ENCODE measurements around the gene AP2B1. TPM values are rescaled to one million over a fixed set of nuclear protein-coding genes. Genes with fewer than 3 reads are reported as not detected.
A peak's percentile ranks its signal among the peaks of the same experiment; 100 is the strongest.

AP2B1 gene
- total and polyA plus RNA-seq, 9 of the 15 experiments (the other 6 are each of a cell fraction or from before 2014, with no cell fraction given), result 60.1 to 287 (median 105) TPM

GRCh38 chr17:35537601-35538141, 49.5 kb upstream of the AP2B1 start, which contains the start of gene SLFN12L:
TSS of gene SLFN12L (minus strand) at chr17:35537678. CDS start at chr17:35522364, 15,314 bp downstream.
- ATAC-seq (no peak; the same call in 2 of the 3 replicates), FAIRE-seq (no peak), DNase-seq (ENCODE audit: extremely low read depth in 1 of 4, low spot score in 3 of 4) (peak in 2 of 4 experiments; percentile 26 to 55)
- Histone ChIP-seq H3K9me1 (ENCODE audit: control insufficient read depth, insufficient read depth, low read length) (no peaks in the 10 kb centered on the region), H3K36me3 (ENCODE audit: control insufficient read depth, insufficient read depth, low read length) (no peaks in the 10 kb centered on the region), H3K79me2 (ENCODE audit: control insufficient read depth, insufficient read depth, low read length) (no peaks in the 10 kb centered on the region), H3K9ac (ENCODE audit: insufficient read depth in 1 of 2, low read depth in 2 of 2, low read length in 2 of 2) (no peak within 1 kb of the TSS), H2AFZ (ENCODE audit: low read depth, low read length) (peak within 1 kb of the TSS; percentile 70), H3K27ac (ENCODE audit: extremely low read depth, low read depth, low read length) (peak within 1 kb of the TSS; percentile 14; the same call in 1 of the 3 replicates), H3K4me1 (replicated peaks in 1 of 2; ENCODE audit: control insufficient read depth in 2 of 2, insufficient read depth in 2 of 2, low read length in 2 of 2) (peaks cover 10 to 36% of the 10 kb centered on the region in 2 experiments; a peak in 3 of 5 replicates), H3K27me3 (ENCODE audit: control insufficient read depth in 2 of 2, insufficient read depth in 2 of 2, low read length in 2 of 2) (no peaks in the 10 kb centered on the region), H3K9me3 (replicated peaks; ENCODE audit: control insufficient read depth, insufficient read depth, low read depth, low read length) (no peaks in the 10 kb centered on the region), H3K4me3 (no peak within 1 kb of the TSS), H4K20me1 (replicated peaks; ENCODE audit: control insufficient read depth, insufficient read depth, low read length) (no peaks in the 10 kb centered on the region), H3K4me2 (ENCODE audit: insufficient read depth, low read length) (no peak within 1 kb of the TSS)
- in situ Hi-C loops (cut with MboI) (loop anchor here (5.0 kb wide), 2 partner anchors 225 to 365 kb away; no protein-coding TSS in a partner anchor), intact Hi-C loops (cut with micrococcal nuclease) (loop anchor here (1.0 to 10.0 kb wide), 5 partner anchors 63 to 393 kb away; partner anchors contain the start of genes NLE1, SLFN12 and UNC45B)
- ChIA-PET CTCF (ENCODE audit: low intra/inter-chr PET ratio) (interaction anchor here (0.5 kb wide), 1 partner anchor 201 kb away, joined by 3 read pairs; no protein-coding TSS in a partner anchor), POLR2A (interaction anchor here (0.6 to 1.3 kb wide), 3 partner anchors 15 to 49 kb away, joined by 3 to 4 read pairs (median 3); partner anchors contain the start of genes AP2B1 and PEX12)
- BruUV-seq (replicated peaks), result no TSS peak
- WGBS (ENCODE audit: insufficient coverage, low coverage, missing lambda C conversion rate), result 8% methylated on average over 2 of the region's 2 CpGs
- TF ChIP-seq, protein P1, sequence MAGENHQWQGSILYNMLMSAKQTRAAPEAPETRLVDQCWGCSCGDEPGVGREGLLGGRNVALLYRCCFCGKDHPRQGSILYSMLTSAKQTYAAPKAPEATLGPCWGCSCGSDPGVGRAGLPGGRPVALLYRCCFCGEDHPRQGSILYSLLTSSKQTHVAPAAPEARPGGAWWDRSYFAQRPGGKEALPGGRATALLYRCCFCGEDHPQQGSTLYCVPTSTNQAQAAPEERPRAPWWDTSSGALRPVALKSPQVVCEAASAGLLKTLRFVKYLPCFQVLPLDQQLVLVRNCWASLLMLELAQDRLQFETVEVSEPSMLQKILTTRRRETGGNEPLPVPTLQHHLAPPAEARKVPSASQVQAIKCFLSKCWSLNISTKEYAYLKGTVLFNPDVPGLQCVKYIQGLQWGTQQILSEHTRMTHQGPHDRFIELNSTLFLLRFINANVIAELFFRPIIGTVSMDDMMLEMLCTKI (IDR thresholded peaks at IDR 0.05; ENCODE audit: partially characterized antibody), result no peak
- 0 out of 4 replicates have a peak, but pooled peaks of 1 of the 2 experiments have one; percentile 38 for TF ChIP-seq RCOR1 (IDR thresholded peaks at IDR 0.05; ENCODE audit: borderline replicate concordance in 1 of 2, low read depth in 2 of 2, low read length in 2 of 2)
- TF ChIP-seq GATA2 (CRISPR knock-in tag; IDR thresholded peaks at IDR 0.05), result no peak
- TF ChIP-seq PKNOX1 (IDR thresholded peaks at IDR 0.05), result 0 out of 2 replicates have a peak, but pooled peaks have one; percentile 8
- TF ChIP-seq, protein P2, sequence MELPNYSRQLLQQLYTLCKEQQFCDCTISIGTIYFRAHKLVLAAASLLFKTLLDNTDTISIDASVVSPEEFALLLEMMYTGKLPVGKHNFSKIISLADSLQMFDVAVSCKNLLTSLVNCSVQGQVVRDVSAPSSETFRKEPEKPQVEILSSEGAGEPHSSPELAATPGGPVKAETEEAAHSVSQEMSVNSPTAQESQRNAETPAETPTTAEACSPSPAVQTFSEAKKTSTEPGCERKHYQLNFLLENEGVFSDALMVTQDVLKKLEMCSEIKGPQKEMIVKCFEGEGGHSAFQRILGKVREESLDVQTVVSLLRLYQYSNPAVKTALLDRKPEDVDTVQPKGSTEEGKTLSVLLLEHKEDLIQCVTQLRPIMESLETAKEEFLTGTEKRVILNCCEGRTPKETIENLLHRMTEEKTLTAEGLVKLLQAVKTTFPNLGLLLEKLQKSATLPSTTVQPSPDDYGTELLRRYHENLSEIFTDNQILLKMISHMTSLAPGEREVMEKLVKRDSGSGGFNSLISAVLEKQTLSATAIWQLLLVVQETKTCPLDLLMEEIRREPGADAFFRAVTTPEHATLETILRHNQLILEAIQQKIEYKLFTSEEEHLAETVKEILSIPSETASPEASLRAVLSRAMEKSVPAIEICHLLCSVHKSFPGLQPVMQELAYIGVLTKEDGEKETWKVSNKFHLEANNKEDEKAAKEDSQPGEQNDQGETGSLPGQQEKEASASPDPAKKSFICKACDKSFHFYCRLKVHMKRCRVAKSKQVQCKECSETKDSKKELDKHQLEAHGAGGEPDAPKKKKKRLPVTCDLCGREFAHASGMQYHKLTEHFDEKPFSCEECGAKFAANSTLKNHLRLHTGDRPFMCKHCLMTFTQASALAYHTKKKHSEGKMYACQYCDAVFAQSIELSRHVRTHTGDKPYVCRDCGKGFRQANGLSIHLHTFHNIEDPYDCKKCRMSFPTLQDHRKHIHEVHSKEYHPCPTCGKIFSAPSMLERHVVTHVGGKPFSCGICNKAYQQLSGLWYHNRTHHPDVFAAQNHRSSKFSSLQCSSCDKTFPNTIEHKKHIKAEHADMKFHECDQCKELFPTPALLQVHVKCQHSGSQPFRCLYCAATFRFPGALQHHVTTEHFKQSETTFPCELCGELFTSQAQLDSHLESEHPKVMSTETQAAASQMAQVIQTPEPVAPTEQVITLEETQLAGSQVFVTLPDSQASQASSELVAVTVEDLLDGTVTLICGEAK (IDR thresholded peaks at IDR 0.05), result peak; percentile 67
- TF ChIP-seq, protein P2 (CRISPR knock-in tag; IDR thresholded peaks at IDR 0.05), result no peak
- peak; percentile 69; the same call in 1 of the 2 replicates for TF ChIP-seq STAT5A (IDR thresholded peaks at IDR 0.05; ENCODE audit: borderline replicate concordance, low read length)

All from K562 (cell line).